ENCODE measurements around the gene PDE4B.

DNA sequence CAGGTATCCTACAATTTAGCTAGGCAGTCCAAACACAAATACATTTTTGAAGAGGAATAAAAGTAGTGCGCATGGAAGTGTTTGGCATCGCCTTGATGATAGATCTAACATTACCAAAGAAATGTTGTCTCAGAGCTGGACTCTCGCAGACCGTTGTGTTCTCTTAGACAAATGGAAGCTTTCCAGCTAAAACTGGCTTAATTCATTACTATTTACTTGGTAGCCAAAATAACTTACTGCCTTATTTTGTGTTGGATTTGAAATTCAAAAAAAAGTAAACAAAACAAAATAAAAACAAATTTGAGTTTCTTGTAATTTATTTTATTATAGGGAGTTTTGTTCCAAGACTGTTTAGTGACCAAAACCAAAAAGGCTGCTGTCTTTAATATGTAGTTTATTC is 51.6 kb downstream of the PDE4B start:
- TF ChIP-seq, protein P1, sequence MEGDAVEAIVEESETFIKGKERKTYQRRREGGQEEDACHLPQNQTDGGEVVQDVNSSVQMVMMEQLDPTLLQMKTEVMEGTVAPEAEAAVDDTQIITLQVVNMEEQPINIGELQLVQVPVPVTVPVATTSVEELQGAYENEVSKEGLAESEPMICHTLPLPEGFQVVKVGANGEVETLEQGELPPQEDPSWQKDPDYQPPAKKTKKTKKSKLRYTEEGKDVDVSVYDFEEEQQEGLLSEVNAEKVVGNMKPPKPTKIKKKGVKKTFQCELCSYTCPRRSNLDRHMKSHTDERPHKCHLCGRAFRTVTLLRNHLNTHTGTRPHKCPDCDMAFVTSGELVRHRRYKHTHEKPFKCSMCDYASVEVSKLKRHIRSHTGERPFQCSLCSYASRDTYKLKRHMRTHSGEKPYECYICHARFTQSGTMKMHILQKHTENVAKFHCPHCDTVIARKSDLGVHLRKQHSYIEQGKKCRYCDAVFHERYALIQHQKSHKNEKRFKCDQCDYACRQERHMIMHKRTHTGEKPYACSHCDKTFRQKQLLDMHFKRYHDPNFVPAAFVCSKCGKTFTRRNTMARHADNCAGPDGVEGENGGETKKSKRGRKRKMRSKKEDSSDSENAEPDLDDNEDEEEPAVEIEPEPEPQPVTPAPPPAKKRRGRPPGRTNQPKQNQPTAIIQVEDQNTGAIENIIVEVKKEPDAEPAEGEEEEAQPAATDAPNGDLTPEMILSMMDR (IDR thresholded peaks at IDR 0.05), result no peak
- TF ChIP-seq POLR2A (IDR thresholded peaks at IDR 0.05), result no peak

All from lower leg skin (tissue), 3 donors.